Stimulated activated CD8-positive, alpha-beta memory T cell treated with anti-CD3 and anti-CD28 coated beads, Interleukin-7, amount 100 ng/mL, for 1 hour (primary cell): ENCODE data around the gene COL5A1.

ENCODE experiments used
- DNase-seq, 2 donors: peaks; one replicate each; pipeline ENCODE4 v3.0.0-alpha.2; 2020; ENCODE audit warnings: low read depth in 2 of 2

COL5A1 gene

GRCh38 chr9:134606951-134607731 is 34.5 kb upstream of the COL5A1 start:
- no peak for DNase-seq

- DNase-seq: no peak
Measured at GRCh38 chr9:134607971-134608370, 33.6 kb upstream of the COL5A1 start.

- DNase-seq: no peak
Measured at GRCh38 chr9:134611046-134611445, 30.6 kb upstream of the COL5A1 start.

- no peak for DNase-seq
Measured at GRCh38 chr9:134612309-134612708, 29.3 kb upstream of the COL5A1 start.

GRCh38 chr9:134612715-134613114 is 28.9 kb upstream of the COL5A1 start:
- no peak for DNase-seq

GRCh38 chr9:134614256-134614655 is 27.3 kb upstream of the COL5A1 start:
- DNase-seq: no peak

- no peak for DNase-seq
Measured at GRCh38 chr9:134616341-134616740, 25.3 kb upstream of the COL5A1 start.

GRCh38 chr9:134617246-134617645 is 24.4 kb upstream of the COL5A1 start:
- no peak for DNase-seq

GRCh38 chr9:134617836-134618162 is 23.8 kb upstream of the COL5A1 start:
- no peak for DNase-seq

GRCh38 chr9:134618163-134618832 is 23.3 kb upstream of the COL5A1 start:
- DNase-seq: no peak

- no peak for DNase-seq
Measured at GRCh38 chr9:134618833-134619447, 22.7 kb upstream of the COL5A1 start.

- DNase-seq: no peak
Measured at GRCh38 chr9:134619448-134619982, 22.1 kb upstream of the COL5A1 start.

GRCh38 chr9:134619983-134620661 is 21.5 kb upstream of the COL5A1 start:
- DNase-seq: no peak

- DNase-seq: no peak
Measured at GRCh38 chr9:134620751-134621557, 20.6 kb upstream of the COL5A1 start.

- no peak for DNase-seq
Measured at GRCh38 chr9:134621558-134622110, 20.0 kb upstream of the COL5A1 start.

- no peak for DNase-seq
Measured at GRCh38 chr9:134622896-134623257, 18.7 kb upstream of the COL5A1 start.

- no peak for DNase-seq
Measured at GRCh38 chr9:134623258-134624066, 18.1 kb upstream of the COL5A1 start.

- DNase-seq: no peak
Measured at GRCh38 chr9:134624137-134624591, 17.4 kb upstream of the COL5A1 start.

- no peak for DNase-seq
Measured at GRCh38 chr9:134624621-134625181, 16.9 kb upstream of the COL5A1 start.
